HCT116 (cell line): ENCODE measurements around the gene TWIST2. TPM values are rescaled to one million over a fixed set of nuclear protein-coding genes. Genes with fewer than 3 reads are reported as not detected.

ENCODE experiments used
- ATAC-seq: fragments of 200-7000 bp; cut with Tn5 transposase; 2 replicates; pipeline ENCODE4 v1.9.1; 2020; ENCODE audit warnings: mild to moderate bottlenecking, moderate library complexity
- BruUV-seq: library from RNA; stranded (reverse); fragments of 400-500 nt; replicated peaks from 2 replicates; lab custom pipeline; 2021; lab: Mats Ljungman, UMichigan
- CTCF ChIA-PET: fragments of 300-600 bp; sonication (Branson Sonifier 250); formaldehyde crosslinking; loops from one replicate; lab custom pipeline; 2021; ENCODE audit warnings: antibody characterized with exemption; lab: Charles Lee
- POLR2A ChIA-PET: fragments of 300-600, 350-600 bp; sonication (Branson Sonifier 250); formaldehyde crosslinking; loops from one replicate; lab custom pipeline; 2021; ENCODE audit warnings: antibody characterized with exemption; lab: Charles Lee
- RAD21 ChIA-PET, 2 experiments: fragments of 300-600 bp; sonication (Branson Sonifier 250); formaldehyde crosslinking; loops; one replicate each; lab custom pipeline; 2023; ENCODE audit warnings: low total read pairs in 2 of 2; ENCODE audit not compliant: uncharacterized antibody in 2 of 2, unreplicated experiment in 2 of 2, low non-redundant PET in 1 of 2; lab: Charles Lee
- DNase-seq: peaks from one replicate; pipeline ENCODE4 v3.0.0-alpha.2; 2010; ENCODE audit warnings: low read depth, low spot score
- H2AFZ ChIP-seq: fragments of 200-600 bp; shearing (Covaris generic), sonication (generic); 2 replicates; pipeline ENCODE4 v1.6.1; 2017; ENCODE audit warnings: low read depth, mixed run types, mixed read lengths, antibody characterized with exemption, low read length; ENCODE audit not compliant: poor library complexity, severe bottlenecking
- H3K27ac ChIP-seq: 2 replicates; pipeline ENCODE4 v1.5.1; 2012; ENCODE audit warnings: low read depth, low read length
- H3K27me3 ChIP-seq: fragments of 200-600 bp; sonication (generic); 2 replicates; pipeline ENCODE4 v1.6.1; 2016; ENCODE audit warnings: mixed run types, low read length, mixed read lengths; ENCODE audit not compliant: insufficient read depth
- H3K36me3 ChIP-seq, 2 experiments: fragments of 200-500 bp in 1 of 2; fragments of 200-600 bp in 1 of 2; sonication (Bioruptor generic) in 1 of 2; sonication (generic) in 1 of 2; 2 replicates each; pipeline versions ENCODE4 v1.5.1 to v1.6.1; 2014 to 2016; ENCODE audit warnings: low read length in 2 of 2, inconsistent platforms in 1 of 2, mixed read lengths in 1 of 2, mixed run types in 1 of 2; ENCODE audit not compliant: insufficient read depth in 2 of 2, control insufficient read depth in 1 of 2
- H3K4me1 ChIP-seq, 2 experiments: fragments of 200-600 bp in 1 of 2; sonication (generic) in 1 of 2; 2 replicates each; pipeline versions ENCODE4 v1.5.1 to v1.6.1; 2012 to 2017; ENCODE audit warnings: low read length in 2 of 2, inconsistent platforms in 1 of 2, mild to moderate bottlenecking in 1 of 2, mixed read lengths in 1 of 2, mixed run types in 1 of 2, moderate library complexity in 1 of 2; ENCODE audit not compliant: insufficient read depth in 2 of 2, control insufficient read depth in 1 of 2
- H3K4me2 ChIP-seq: fragments of 200-600 bp; sonication (generic); 2 replicates; pipeline ENCODE4 v1.6.1; 2017; ENCODE audit warnings: mixed run types, low read length, mixed read lengths
- H3K4me3 ChIP-seq, 2 experiments: fragments of 200-600 bp in 1 of 2; sonication (generic) in 1 of 2; replicated peaks in 1 of 2; 2 replicates each; pipeline ENCODE4 v1.5.1; 2011 to 2016; ENCODE audit warnings: low read length in 2 of 2, control low read depth in 1 of 2, low read depth in 1 of 2, mild to moderate bottlenecking in 1 of 2, mixed read lengths in 1 of 2, mixed run types in 1 of 2
- H3K79me2 ChIP-seq: fragments of 200-600 bp; sonication (generic); 2 replicates; pipeline ENCODE4 v1.6.1; 2017; ENCODE audit warnings: mild to moderate bottlenecking, mixed run types, low read length, moderate library complexity, mixed read lengths; ENCODE audit not compliant: insufficient read depth
- H3K9ac ChIP-seq: fragments of 200-600 bp; sonication (generic); 2 replicates; pipeline ENCODE4 v1.6.1; 2016; ENCODE audit warnings: low read length, mixed read lengths
- H3K9me2 ChIP-seq: fragments of 200-600 bp; sonication (generic), shearing (Covaris generic); 2 replicates; pipeline ENCODE4 v1.6.1; 2017; ENCODE audit warnings: mixed run types, mild to moderate bottlenecking, moderate library complexity; ENCODE audit not compliant: insufficient read depth
- H3K9me3 ChIP-seq, 2 experiments: fragments of 200-500 bp in 1 of 2; fragments of 200-600 bp in 1 of 2; sonication (Bioruptor generic) in 1 of 2; sonication (generic) in 1 of 2; 2 replicates each; pipeline ENCODE4 v1.6.1; 2014 to 2017; ENCODE audit warnings: low read length in 2 of 2, mixed read lengths in 2 of 2, inconsistent platforms in 1 of 2, low read depth in 1 of 2, mild to moderate bottlenecking in 1 of 2, mixed run types in 1 of 2, moderate library complexity in 1 of 2; ENCODE audit not compliant: control insufficient read depth in 1 of 2, insufficient read depth in 1 of 2
- H4K20me1 ChIP-seq: fragments of 200-600 bp; sonication (generic), shearing (Covaris generic); 2 replicates; pipeline ENCODE4 v1.6.1; 2017; ENCODE audit warnings: mixed run types, mild to moderate bottlenecking, moderate library complexity; ENCODE audit not compliant: insufficient read depth
- ELF1 ChIP-seq: IDR thresholded peaks from 2 replicates; pipeline ENCODE4 v1.6.1; 2012; ENCODE audit warnings: low read depth, borderline replicate concordance
- EZH2phosphoT487 ChIP-seq: fragments of 200-600 bp; IDR thresholded peaks from 2 replicates; pipeline ENCODE4 v1.6.1; 2018; ENCODE audit warnings: antibody characterized with exemption, borderline replicate concordance
- REST ChIP-seq: IDR thresholded peaks from 2 replicates; pipeline ENCODE4 v1.6.1; 2012; ENCODE audit warnings: low read depth
- ZNF274 ChIP-seq: fragments of 200-500 bp; sonication (Bioruptor generic); IDR thresholded peaks from 2 replicates; pipeline ENCODE4 v1.6.1; 2014; ENCODE audit warnings: mild to moderate bottlenecking, low read depth, low read length, inconsistent platforms
- intact Hi-C: fragments of 100-400 bp; cut with micrococcal nuclease; formaldehyde crosslinking; loops from 2 replicates; pipeline ENCODE4 v1.10.0; 2022
- total RNA-seq: library from RNA; stranded (reverse); gene quantifications from one replicate; pipeline ENCODE4 v1.2.1, GENCODE V29; 2021; ENCODE audit not compliant: unreplicated experiment

TWIST2 gene
- total RNA-seq, 1 experiment from 2014 or later: not detected

GRCh38 chr2:238906254-238906935, 58.5 kb downstream of the TWIST2 start:
- Histone ChIP-seq H3K9me2 (no peaks in the 10 kb centered on the region), H3K36me3 (no peaks in the 10 kb centered on the region), H3K4me2 (no peak overlapping the region), H3K79me2 (no peaks in the 10 kb centered on the region), H3K4me3 (no peak overlapping the region), H4K20me1 (no peaks in the 10 kb centered on the region), H3K9ac (no peak overlapping the region), H3K27me3 (no peaks in the 10 kb centered on the region), H3K9me3 (no peaks in the 10 kb centered on the region; a peak in 1 of 4 replicates), H3K4me1 (peaks cover 0 to 12% of the 10 kb centered on the region in 2 experiments; a peak in 1 of 4 replicates), H2AFZ (no peak overlapping the region), H3K27ac (no peak overlapping the region)
- ChIA-PET CTCF (no interaction called here), RAD21 (no interaction called here), POLR2A (no interaction called here)
- no peak for ATAC-seq
- intact Hi-C loops: no loop called here
- no TSS peak for BruUV-seq
- DNase-seq: no peak
- TF ChIP-seq ELF1 (no peak), REST (no peak), ZNF274 (no peak), EZH2phosphoT487 (no peak)
